SJSA1 (cell line): ENCODE results near the gene SBDS. TPM values are rescaled to one million over a fixed set of nuclear protein-coding genes. Genes with fewer than 3 reads are reported as not detected.

Experiments
- DNase-seq, 2 experiments: peaks; one replicate each; pipeline ENCODE4 v3.0.0-alpha.2; 2015 to 2020; ENCODE audit warnings: low spot score in 2 of 2, low read depth in 1 of 2
- H3K27ac ChIP-seq: fragments of 250-450 bp; sonication (Bioruptor Pico); 2 replicates; pipeline ENCODE4 v1.5.1; 2020; ENCODE audit warnings: mild to moderate bottlenecking, moderate library complexity
- H3K27me3 ChIP-seq: fragments of 250-450 bp; sonication (Bioruptor Pico); replicated peaks from 2 replicates; pipeline ENCODE4 v1.5.1; 2020; ENCODE audit warnings: mild to moderate bottlenecking, moderate library complexity
- H3K36me3 ChIP-seq: fragments of 250-450 bp; sonication (Bioruptor Pico); 2 replicates; pipeline ENCODE4 v1.5.1; 2020; ENCODE audit warnings: mild to moderate bottlenecking
- H3K4me1 ChIP-seq: fragments of 250-450 bp; sonication (Bioruptor Pico); replicated peaks from 2 replicates; pipeline ENCODE4 v1.6.1; 2021; ENCODE audit warnings: mild to moderate bottlenecking
- H3K4me3 ChIP-seq: fragments of 250-450 bp; sonication (Bioruptor Pico); 2 replicates; pipeline ENCODE4 v1.5.1; 2020; ENCODE audit warnings: mild to moderate bottlenecking
- H3K9me3 ChIP-seq: fragments of 250-450 bp; sonication (Bioruptor Pico); replicated peaks from 2 replicates; pipeline ENCODE4 v1.5.1; 2020; ENCODE audit warnings: mild to moderate bottlenecking
- total RNA-seq: library from RNA; depleted of rRNA; stranded (reverse); fragments of >200 nt; shearing (Covaris generic); gene quantifications from 2 replicates; pipeline ENCODE4 v1.2.3, GENCODE V29; 2014; rRNA removed

The SBDS gene
- total RNA-seq, 1 experiment from 2014 or later = 130 TPM

GRCh38 chr7:66939325-66939724 is 56.1 kb downstream of the SBDS start:
- H3K4me3 ChIP-seq = no peak overlapping the region
- no peak overlapping the region for H3K27ac ChIP-seq
- H3K9me3 ChIP-seq = no peaks in the 10 kb centered on the region; the same call in 1 of the 2 replicates
- no peak for DNase-seq
- no peaks in the 10 kb centered on the region for H3K4me1 ChIP-seq
- no peaks in the 10 kb centered on the region for H3K27me3 ChIP-seq
- peaks cover 48% of the 10 kb centered on the region for H3K36me3 ChIP-seq

GRCh38 chr7:66937940-66938339 is 57.4 kb downstream of the SBDS start:
- Histone ChIP-seq H3K4me3 (no peak overlapping the region), H3K27me3 (no peaks in the 10 kb centered on the region), H3K4me1 (no peaks in the 10 kb centered on the region), H3K36me3 (peaks cover 35% of the 10 kb centered on the region), H3K27ac (no peak overlapping the region), H3K9me3 (no peaks in the 10 kb centered on the region; the same call in 1 of the 2 replicates)
- no peak for DNase-seq

Other genes starting within 250 kb of the SBDS start
- gene TMEM248, start 74.4 kb downstream of the SBDS start, total RNA-seq = 97.2 and 97.9 TPM in 2 replicates
- gene TYW1, start 1.2 kb upstream of the SBDS start, total RNA-seq = 17.3 and 23.0 TPM in 2 replicates